GM21576 (cell line): ENCODE data around the gene TTC28.

ENCODE experiments used
- ATAC-seq: cut with Tn5 transposase; IDR thresholded peaks from one replicate; pipeline ENCODE4 v1.9.1; 2021; ENCODE audit warnings: mild to moderate bottlenecking, moderate library complexity; ENCODE audit not compliant: unreplicated experiment

The TTC28 gene

GRCh38 chr22:27998511-27999410, 680.9 kb downstream of the TTC28 start:
- no peak for ATAC-seq

- no peak for ATAC-seq
Observed at GRCh38 chr22:27997538-27997937, 682.1 kb downstream of the TTC28 start.

- ATAC-seq, result no peak
Observed at GRCh38 chr22:27996981-27997380, 682.7 kb downstream of the TTC28 start.

GRCh38 chr22:27996529-27996925, 683.1 kb downstream of the TTC28 start:
- no peak for ATAC-seq

GRCh38 chr22:27995801-27996528, 683.7 kb downstream of the TTC28 start:
- ATAC-seq, result no peak

- ATAC-seq, result no peak
Observed at GRCh38 chr22:27994481-27995331, 684.9 kb downstream of the TTC28 start.

GRCh38 chr22:27993774-27994350, 685.8 kb downstream of the TTC28 start:
- ATAC-seq, result no peak

GRCh38 chr22:27993201-27993635, 686.4 kb downstream of the TTC28 start:
- no peak for ATAC-seq

- ATAC-seq, result no peak
Observed at GRCh38 chr22:27992294-27993165, 687.1 kb downstream of the TTC28 start.

- ATAC-seq, result no peak
Observed at GRCh38 chr22:27991586-27992293, 687.9 kb downstream of the TTC28 start.

GRCh38 chr22:27990879-27991278, 688.8 kb downstream of the TTC28 start:
- no peak for ATAC-seq

GRCh38 chr22:27990451-27990840, 689.2 kb downstream of the TTC28 start:
- no peak for ATAC-seq

GRCh38 chr22:27989758-27990450, 689.7 kb downstream of the TTC28 start:
- ATAC-seq, result no peak

- no peak for ATAC-seq
Observed at GRCh38 chr22:27988704-27989103, 690.9 kb downstream of the TTC28 start.

- ATAC-seq, result no peak
Observed at GRCh38 chr22:27987557-27987956, 692.1 kb downstream of the TTC28 start.

- ATAC-seq, result no peak
Observed at GRCh38 chr22:27986937-27987336, 692.7 kb downstream of the TTC28 start.

GRCh38 chr22:27986459-27986858, 693.2 kb downstream of the TTC28 start:
- no peak for ATAC-seq
